GM12878 (cell line): ENCODE results near the gene CSTPP1.

Source experiments
- EP300 ChIP-seq, 2 experiments: fragments of 150-350 bp in 1 of 2; IDR thresholded peaks; 2 replicates each; pipeline ENCODE4 v1.6.1; 2011 to 2012; ENCODE audit warnings: low read depth in 2 of 2, low read length in 2 of 2, borderline replicate concordance in 1 of 2, improper control_type of control experiment in 1 of 2, inconsistent platforms in 1 of 2; ENCODE audit not compliant: control insufficient read depth in 1 of 2
- TAF1 ChIP-seq: IDR thresholded peaks from 2 replicates; pipeline ENCODE4 v1.6.1; 2011; ENCODE audit warnings: mild to moderate bottlenecking, low read depth, low read length, borderline replicate concordance

- TF ChIP-seq TAF1, result no peak
- no peak for TF ChIP-seq EP300 (IDR thresholded peaks at IDR 0.05; ENCODE audit: borderline replicate concordance in 1 of 2, control insufficient read depth in 1 of 2, low read depth in 2 of 2, low read length in 2 of 2)
These were observed 171.7 kb downstream of the CSTPP1 start for GRCh38 chr11:47108214-47108613.
